ENCODE data around the gene SRRM1. TPM values are rescaled to one million over a fixed set of nuclear protein-coding genes. Genes with fewer than 3 reads are reported as not detected.
"Not testable (repeated sequence)": the region's sequence is repeated elsewhere in the genome, so short reads cannot be mapped to it uniquely, and the experiment has no call there.

Gene SRRM1
- total RNA-seq, 1 donor from 2014 or later: 113 TPM

DNA sequence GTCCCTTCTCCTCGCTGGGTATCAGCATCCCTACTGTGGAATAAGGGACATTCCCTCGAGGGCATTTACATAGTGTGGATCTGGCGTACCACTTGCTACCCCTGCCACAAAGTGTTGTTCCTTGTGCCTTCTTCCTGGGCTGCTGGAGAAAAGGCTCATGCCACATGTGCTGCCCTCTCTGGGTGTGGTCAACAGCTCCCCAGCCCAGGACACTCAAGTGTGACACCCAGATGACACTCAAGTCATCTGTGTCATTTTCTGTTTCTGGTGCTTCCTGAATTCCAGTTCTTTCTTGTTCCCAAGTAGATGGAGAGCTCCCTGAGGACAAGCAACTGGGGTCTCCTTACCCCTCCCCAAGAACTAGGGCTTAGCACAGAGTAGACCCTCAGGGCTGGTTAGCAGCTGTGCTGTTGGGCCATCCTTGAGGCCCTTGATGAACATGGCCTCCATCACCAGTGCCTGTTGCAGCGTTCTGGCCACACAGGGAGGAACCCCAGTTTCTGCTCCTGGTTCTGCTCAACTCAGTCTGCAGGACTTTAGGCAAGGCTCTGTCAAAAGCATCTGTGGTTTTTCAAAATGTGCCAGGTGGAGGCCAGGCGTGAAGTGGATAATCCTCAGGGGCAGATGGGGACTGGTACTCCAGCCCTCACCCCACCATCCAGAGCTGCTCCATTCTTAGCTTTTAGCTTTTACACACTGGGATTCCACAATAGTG is 53.1 kb downstream of the SRRM1 start:
- intact Hi-C loops (cut with DNase I): loop anchor here (10.0 kb wide), 1 partner anchor 49 kb away; the partner anchor contains the start of gene CLIC4
- TF ChIP-seq, protein P1, sequence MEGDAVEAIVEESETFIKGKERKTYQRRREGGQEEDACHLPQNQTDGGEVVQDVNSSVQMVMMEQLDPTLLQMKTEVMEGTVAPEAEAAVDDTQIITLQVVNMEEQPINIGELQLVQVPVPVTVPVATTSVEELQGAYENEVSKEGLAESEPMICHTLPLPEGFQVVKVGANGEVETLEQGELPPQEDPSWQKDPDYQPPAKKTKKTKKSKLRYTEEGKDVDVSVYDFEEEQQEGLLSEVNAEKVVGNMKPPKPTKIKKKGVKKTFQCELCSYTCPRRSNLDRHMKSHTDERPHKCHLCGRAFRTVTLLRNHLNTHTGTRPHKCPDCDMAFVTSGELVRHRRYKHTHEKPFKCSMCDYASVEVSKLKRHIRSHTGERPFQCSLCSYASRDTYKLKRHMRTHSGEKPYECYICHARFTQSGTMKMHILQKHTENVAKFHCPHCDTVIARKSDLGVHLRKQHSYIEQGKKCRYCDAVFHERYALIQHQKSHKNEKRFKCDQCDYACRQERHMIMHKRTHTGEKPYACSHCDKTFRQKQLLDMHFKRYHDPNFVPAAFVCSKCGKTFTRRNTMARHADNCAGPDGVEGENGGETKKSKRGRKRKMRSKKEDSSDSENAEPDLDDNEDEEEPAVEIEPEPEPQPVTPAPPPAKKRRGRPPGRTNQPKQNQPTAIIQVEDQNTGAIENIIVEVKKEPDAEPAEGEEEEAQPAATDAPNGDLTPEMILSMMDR (IDR thresholded peaks at IDR 0.05): no peak
- ATAC-seq (peak; percentile 6), DNase-seq (no peak)
- Histone ChIP-seq H3K4me1 (peaks cover 36% of the 10 kb centered on the region), H3K4me3 (no peak overlapping the region), H3K9me3 (no peaks in the 10 kb centered on the region), H3K27ac (peak overlapping the region; percentile 74), H3K36me3 (no peaks in the 10 kb centered on the region), H3K27me3 (no peaks in the 10 kb centered on the region)

DNA sequence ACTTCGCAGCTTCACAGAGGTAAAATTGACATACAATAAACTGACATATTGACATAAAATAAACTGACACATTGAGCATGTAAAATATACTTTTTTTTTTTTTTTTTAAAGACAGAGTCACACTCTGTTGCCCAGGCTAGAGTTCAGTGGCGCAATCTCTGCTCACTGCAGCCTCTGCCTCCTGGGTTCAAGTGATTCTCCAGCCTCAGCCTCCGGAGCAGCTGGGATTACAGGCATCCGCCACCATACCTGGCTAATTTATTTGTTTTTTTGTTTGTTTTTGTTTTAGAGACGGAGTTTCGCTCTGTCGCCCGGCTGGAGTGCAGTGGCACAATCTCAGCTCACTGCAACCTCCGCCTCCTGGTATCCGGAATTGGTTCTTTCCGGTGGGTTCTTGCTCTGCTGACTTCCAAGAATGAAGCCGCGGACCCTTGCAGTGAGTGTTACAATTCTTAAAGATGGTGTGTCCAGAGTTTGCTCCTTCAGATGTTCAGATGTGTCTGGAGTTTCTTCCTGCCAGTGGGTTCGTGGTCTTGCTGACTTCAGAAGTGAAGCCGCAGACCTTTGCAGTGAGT is 53.7 kb downstream of the SRRM1 start:
- no peaks in the 10 kb centered on the region for H3K9me3 ChIP-seq
- no peak overlapping the region for H3K27ac ChIP-seq
- ATAC-seq (no peak), DNase-seq (no peak)
- peaks cover 36% of the 10 kb centered on the region for H3K4me1 ChIP-seq
- H3K27me3 ChIP-seq: no peaks in the 10 kb centered on the region
- intact Hi-C loops (cut with DNase I): loop anchor here (10.0 kb wide), 1 partner anchor 48 kb away; the partner anchor contains the start of gene CLIC4
- TF ChIP-seq, protein P1 (IDR thresholded peaks at IDR 0.05): no peak
- H3K36me3 ChIP-seq: no peaks in the 10 kb centered on the region
- H3K4me3 ChIP-seq: no peak overlapping the region

DNA sequence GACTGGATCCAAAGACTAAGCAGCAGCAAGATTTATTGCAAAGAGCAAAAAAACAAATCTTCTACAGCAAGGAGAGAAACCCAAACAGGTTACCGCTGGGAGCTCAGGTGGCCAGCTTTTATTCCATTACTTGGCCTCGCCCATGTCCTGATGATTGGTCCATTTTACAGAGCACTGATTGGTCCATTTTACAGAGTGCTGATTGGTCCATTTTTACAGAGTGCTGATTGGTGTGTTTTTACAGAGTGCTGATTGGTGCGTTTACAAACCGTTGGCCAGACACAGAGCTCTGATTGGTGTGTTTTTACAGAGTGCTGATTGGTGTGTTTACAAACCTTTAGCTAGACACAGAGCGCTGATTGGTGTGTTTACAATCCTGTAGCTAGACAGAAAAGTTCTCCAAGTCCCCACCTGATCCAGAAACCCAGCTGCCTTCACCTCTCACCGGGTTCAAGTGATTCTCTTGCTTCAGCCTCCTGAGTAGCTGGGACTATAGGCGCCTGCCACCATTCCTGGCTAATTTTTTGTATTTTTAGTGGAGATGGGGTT is 54.4 kb downstream of the SRRM1 start:
- intact Hi-C loops (cut with DNase I): loop anchor here (10.0 kb wide), 1 partner anchor 47 kb away; the partner anchor contains the start of gene CLIC4
- not testable (repeated sequence) for ATAC-seq, DNase-seq, H3K4me3 ChIP-seq, H3K36me3 ChIP-seq, H3K27me3 ChIP-seq, H3K27ac ChIP-seq, H3K9me3 ChIP-seq
- peaks cover 36% of the 10 kb centered on the region for H3K4me1 ChIP-seq

DNA sequence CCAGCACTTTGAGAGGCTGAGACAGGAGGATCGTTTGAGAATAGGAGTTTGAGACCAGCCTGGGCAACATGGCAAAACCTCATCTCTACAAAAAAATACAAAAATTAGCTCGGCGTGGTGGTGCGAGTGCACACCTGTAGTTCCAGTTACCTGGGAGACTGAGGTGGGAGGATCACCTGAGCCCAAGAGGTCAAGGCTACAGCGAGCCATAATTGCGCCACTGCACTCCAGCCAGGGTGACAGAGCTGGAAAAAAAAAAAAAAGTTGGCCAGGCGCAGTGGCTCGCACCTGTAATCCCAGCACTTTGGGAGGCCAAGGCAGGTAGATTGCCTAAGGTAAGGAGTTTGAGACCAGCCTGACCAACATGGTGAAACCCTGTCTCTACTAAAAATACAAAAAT is 55.2 kb downstream of the SRRM1 start:
- peaks cover 28% of the 10 kb centered on the region for H3K4me1 ChIP-seq
- H3K27ac ChIP-seq, H3K27me3 ChIP-seq, DNase-seq, H3K36me3 ChIP-seq, H3K4me3 ChIP-seq, ATAC-seq, H3K9me3 ChIP-seq: not testable (repeated sequence)
- intact Hi-C loops (cut with DNase I): loop anchor here (10.0 kb wide), 1 partner anchor 46 kb away; the partner anchor contains the start of gene CLIC4

DNA sequence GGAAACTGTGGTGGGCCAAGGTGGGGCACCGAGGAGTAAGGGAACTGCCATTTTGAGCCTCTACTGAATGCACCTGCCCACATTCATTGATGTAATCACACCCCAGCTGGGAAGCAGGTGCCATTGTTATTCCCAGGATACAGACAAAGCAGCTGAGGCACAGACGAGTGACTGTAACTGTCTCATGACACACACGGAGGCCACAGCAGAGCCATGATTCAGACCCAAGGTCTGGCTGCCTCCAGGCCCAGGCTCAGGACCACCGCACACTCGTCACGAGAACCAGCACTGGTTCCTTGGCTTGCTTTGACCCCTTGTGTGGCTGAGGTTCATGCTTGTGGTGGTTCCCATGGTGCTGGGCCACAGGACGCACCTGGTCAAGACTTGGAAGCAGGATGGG is 56.5 kb downstream of the SRRM1 start:
- Histone ChIP-seq H3K27ac (no peak overlapping the region), H3K36me3 (no peaks in the 10 kb centered on the region), H3K4me3 (no peak overlapping the region), H3K27me3 (no peaks in the 10 kb centered on the region), H3K9me3 (no peaks in the 10 kb centered on the region), H3K4me1 (peaks cover 17% of the 10 kb centered on the region)
- TF ChIP-seq, protein P1 (IDR thresholded peaks at IDR 0.05): no peak
- ATAC-seq (no peak), DNase-seq (no peak)
- intact Hi-C loops (cut with DNase I): loop anchor here (10.0 kb wide), 1 partner anchor 45 kb away; the partner anchor contains the start of gene CLIC4

DNA sequence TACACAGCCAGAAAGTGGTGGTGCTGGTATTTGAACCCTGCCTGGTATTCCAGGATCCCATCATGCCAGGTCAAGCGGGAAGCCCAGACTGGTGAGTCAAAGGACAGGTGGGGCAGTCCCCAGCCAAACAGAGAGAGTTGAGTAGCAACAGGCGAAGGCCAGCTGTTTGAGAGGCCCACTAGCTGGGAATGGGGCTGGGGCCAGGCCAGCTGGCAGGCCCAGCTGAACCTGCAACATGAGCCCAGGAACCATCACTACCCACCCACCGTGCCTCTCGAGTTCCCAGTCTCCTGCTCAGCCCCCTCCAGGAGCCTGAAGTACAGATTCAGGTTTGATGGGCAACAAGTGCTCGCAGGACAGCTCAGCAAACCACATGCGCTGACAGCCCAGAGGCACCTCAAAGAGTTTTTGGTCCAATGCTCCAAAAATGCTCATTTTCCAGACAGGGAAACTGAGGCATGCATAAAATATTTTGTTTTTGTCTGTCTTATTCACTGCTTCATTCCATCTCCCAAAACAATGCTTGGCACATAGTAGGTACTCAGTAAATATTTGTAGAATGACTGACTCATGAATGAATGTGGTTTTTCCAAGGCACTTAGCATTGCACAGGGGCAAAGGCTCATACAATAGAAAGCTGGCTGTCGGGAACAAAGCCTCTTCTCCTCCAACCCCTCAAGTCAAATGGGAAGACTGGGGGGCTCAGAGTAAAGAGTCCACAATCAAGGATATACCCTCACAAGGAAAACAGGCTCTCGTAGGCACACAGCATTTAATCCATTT is 59.6 kb downstream of the SRRM1 start:
- ATAC-seq (no peak), DNase-seq (no peak)
- peaks cover 9% of the 10 kb centered on the region for H3K4me1 ChIP-seq
- intact Hi-C loops (cut with DNase I): no loop called here
- H3K27me3 ChIP-seq: no peaks in the 10 kb centered on the region
- no peaks in the 10 kb centered on the region for H3K36me3 ChIP-seq
- H3K4me3 ChIP-seq: no peak overlapping the region
- H3K27ac ChIP-seq: no peak overlapping the region
- TF ChIP-seq, protein P1 (IDR thresholded peaks at IDR 0.05): no peak
- H3K9me3 ChIP-seq: no peaks in the 10 kb centered on the region

All from upper lobe of right lung (tissue), 1 donor.